SK-N-SH (cell line): ENCODE results near the gene GDF9. TPM values are rescaled to one million over a fixed set of nuclear protein-coding genes. Genes with fewer than 3 reads are reported as not detected.

Experiments
- CTCF ChIA-PET: fragments of 300-600, 350-600 bp; formaldehyde crosslinking; extraction: SDS; loops from one replicate; lab custom pipeline; 2021; lab: Yijun Ruan, JAX
- POLR2A ChIA-PET: fragments of 350-600 bp; sonication (Branson Sonifier 250); formaldehyde crosslinking; extraction: SDS; loops from one replicate; lab custom pipeline; 2020; ENCODE audit warnings: antibody characterized with exemption, inconsistent platforms; lab: Yijun Ruan, JAX
- DNase-seq: peaks from one replicate; pipeline ENCODE4 v3.0.0; 2012
- H2AFZ ChIP-seq: fragments of 200-600 bp; sonication (generic); 2 replicates; pipeline ENCODE4 v1.8.1; 2016; ENCODE audit warnings: antibody characterized with exemption, mild to moderate bottlenecking, low read depth
- H3F3A ChIP-seq: fragments of 200-600 bp; sonication (generic); replicated peaks from 2 replicates; pipeline ENCODE3; 2016; ENCODE audit warnings: antibody characterized with exemption, mild to moderate bottlenecking; ENCODE audit not compliant: insufficient read depth
- H3K27ac ChIP-seq, 2 experiments: fragments of 200-500 bp in 1 of 2; fragments of 200-600 bp in 1 of 2; sonication (Bioruptor generic) in 1 of 2; sonication (generic), shearing (Covaris generic) in 1 of 2; 2 replicates each; pipeline versions ENCODE4 v1.5.1 to v1.6.1; 2014 to 2016; ENCODE audit warnings: low read depth in 2 of 2, inconsistent platforms in 1 of 2, low read length in 1 of 2, mild to moderate bottlenecking in 1 of 2, mixed read lengths in 1 of 2
- H3K27me3 ChIP-seq: fragments of 200-600 bp; sonication (generic), shearing (Covaris generic); 2 replicates; pipeline ENCODE4 v1.6.1; 2016; ENCODE audit warnings: mixed run types; ENCODE audit not compliant: insufficient read depth
- H3K36me3 ChIP-seq, 2 experiments: fragments of 200-500 bp in 1 of 2; fragments of 200-600 bp in 1 of 2; sonication (Bioruptor generic) in 1 of 2; sonication (generic) in 1 of 2; replicated peaks in 1 of 2; 2 replicates each; pipeline versions ENCODE3 to v1.5.1; 2014 to 2016; ENCODE audit warnings: low read length in 1 of 2, mild to moderate bottlenecking in 1 of 2; ENCODE audit not compliant: insufficient read depth in 2 of 2, control insufficient read depth in 1 of 2
- H3K4me1 ChIP-seq, 2 experiments: fragments of 200-500 bp in 1 of 2; fragments of 200-600 bp in 1 of 2; sonication (Bioruptor generic) in 1 of 2; sonication (generic), shearing (Covaris generic) in 1 of 2; 2 replicates each; pipeline versions ENCODE4 v1.5.1 to v1.6.1; 2014 to 2016; ENCODE audit warnings: low read depth in 1 of 2, low read length in 1 of 2, mixed run types in 1 of 2; ENCODE audit not compliant: insufficient read depth in 2 of 2, control insufficient read depth in 1 of 2
- H3K4me2 ChIP-seq: fragments of 200-600 bp; sonication (generic), shearing (Covaris generic); 2 replicates; pipeline ENCODE4 v1.6.1; 2017; ENCODE audit warnings: mixed run types
- H3K4me3 ChIP-seq, 2 experiments: fragments of 200-500 bp in 1 of 2; fragments of 200-600 bp in 1 of 2; sonication (Bioruptor generic) in 1 of 2; sonication (generic), shearing (Covaris generic) in 1 of 2; 2 replicates each; pipeline versions ENCODE4 v1.5.1 to v1.8.1; 2014 to 2016; ENCODE audit warnings: low read depth in 2 of 2, inconsistent platforms in 1 of 2, low read length in 1 of 2, mild to moderate bottlenecking in 1 of 2, mixed read lengths in 1 of 2, moderate library complexity in 1 of 2
- H3K79me2 ChIP-seq: fragments of 200-600 bp; sonication (generic); 2 replicates; pipeline ENCODE4 v1.8.1; 2017; ENCODE audit warnings: mild to moderate bottlenecking; ENCODE audit not compliant: insufficient read depth
- H3K9ac ChIP-seq: fragments of 200-600 bp; sonication (generic); 2 replicates; pipeline ENCODE4 v1.6.1; 2017; ENCODE audit warnings: mixed run types
- H3K9me2 ChIP-seq: fragments of 200-600 bp; sonication (generic); 2 replicates; pipeline ENCODE4 v1.6.1; 2017; ENCODE audit warnings: mixed run types
- H3K9me3 ChIP-seq: fragments of 200-600 bp; sonication (generic); 2 replicates; pipeline ENCODE4 v1.6.1; 2017; ENCODE audit warnings: mixed run types, mild to moderate bottlenecking, moderate library complexity
- H4K20me1 ChIP-seq: fragments of 200-600 bp; sonication (generic); 2 replicates; pipeline ENCODE4 v1.6.1; 2017; ENCODE audit warnings: mild to moderate bottlenecking, mixed run types; ENCODE audit not compliant: insufficient read depth
- CHD2 ChIP-seq: fragments of 150-350 bp; IDR thresholded peaks from 2 replicates; pipeline ENCODE4 v1.6.1; 2018; ENCODE audit warnings: low read length; ENCODE audit not compliant: partially characterized antibody
- FOSL2 ChIP-seq: IDR thresholded peaks from 2 replicates; pipeline ENCODE4 v1.4.0; 2012; ENCODE audit warnings: low read depth, mild to moderate bottlenecking, moderate library complexity, borderline replicate concordance
- JUND ChIP-seq: IDR thresholded peaks from 2 replicates; pipeline ENCODE4 v1.4.0; 2012
- MEF2A ChIP-seq: IDR thresholded peaks from 2 replicates; pipeline ENCODE4 v1.4.0; 2012; ENCODE audit warnings: low read depth, borderline replicate concordance
- MXI1 ChIP-seq: IDR thresholded peaks from 2 replicates; pipeline ENCODE4 v1.6.1; 2012; ENCODE audit warnings: mild to moderate bottlenecking, low read depth, low read length, improper control_type of control experiment
- POLR2AphosphoS5 ChIP-seq: IDR thresholded peaks from 2 replicates; pipeline ENCODE4 v1.6.1; 2012; ENCODE audit warnings: low read depth, low read length
- RCOR1 ChIP-seq: fragments of 150-350 bp; IDR thresholded peaks from 2 replicates; pipeline ENCODE4 v1.6.1; 2017; ENCODE audit warnings: antibody characterized with exemption, low read length
- RXRA ChIP-seq: IDR thresholded peaks from 2 replicates; pipeline ENCODE4 v1.4.0; 2012; ENCODE audit warnings: low read depth, mild to moderate bottlenecking, borderline replicate concordance
- SIN3A ChIP-seq: IDR thresholded peaks from 2 replicates; pipeline ENCODE4 v1.6.1; 2012; ENCODE audit warnings: low read depth, mild to moderate bottlenecking, low read length, moderate library complexity, borderline replicate concordance
- SMC3 ChIP-seq: IDR thresholded peaks from 2 replicates; pipeline ENCODE4 v1.6.1; 2012; ENCODE audit warnings: low read depth, low read length, improper control_type of control experiment
- TEAD4 ChIP-seq: IDR thresholded peaks from 2 replicates; pipeline ENCODE4 v1.4.0; 2012; ENCODE audit warnings: mild to moderate bottlenecking, borderline replicate concordance; ENCODE audit not compliant: insufficient read depth
- YY1 ChIP-seq: IDR thresholded peaks from 2 replicates; pipeline ENCODE4 v1.4.0; 2012; ENCODE audit warnings: low read depth, mild to moderate bottlenecking
- WGBS: methylation state at CpG from one replicate; pipeline ENCODE4 v1.1.6; 2017; ENCODE audit warnings: low lambda C conversion rate; 5-methylcytosine and 5-hydroxymethylcytosine counted together
- polyA plus RNA-seq, 3 experiments: library from polyadenylated mRNA; depleted of rRNA; stranded (reverse); fragments of >200 nt; gene quantifications; 2 replicates each; pipeline ENCODE4 v1.2.3, GENCODE V29; 2012
- TF ChIP-seq, protein P1 (sequence below): fragments of 150-350 bp; IDR thresholded peaks from 2 replicates; pipeline ENCODE4 v1.6.1; 2017; ENCODE audit warnings: antibody characterized with exemption, low read length, low read depth, borderline replicate concordance
- TF ChIP-seq, protein P2 (sequence below): IDR thresholded peaks from 2 replicates; pipeline ENCODE4 v1.4.0; 2012; ENCODE audit warnings: low read depth, borderline replicate concordance
- TF ChIP-seq, protein P3 (sequence below): fragments of 150-350 bp; IDR thresholded peaks from 2 replicates; pipeline ENCODE4 v1.6.1; 2016; ENCODE audit warnings: mild to moderate bottlenecking, low read depth, low read length
- TF ChIP-seq, protein P4 (sequence below): IDR thresholded peaks from 2 replicates; pipeline ENCODE4 v1.4.0; 2012; ENCODE audit warnings: low read depth

The GDF9 gene
- polyA plus RNA-seq, 1 of the 3 experiments (the other 2 are of a cell fraction), result 0.82 TPM

DNA sequence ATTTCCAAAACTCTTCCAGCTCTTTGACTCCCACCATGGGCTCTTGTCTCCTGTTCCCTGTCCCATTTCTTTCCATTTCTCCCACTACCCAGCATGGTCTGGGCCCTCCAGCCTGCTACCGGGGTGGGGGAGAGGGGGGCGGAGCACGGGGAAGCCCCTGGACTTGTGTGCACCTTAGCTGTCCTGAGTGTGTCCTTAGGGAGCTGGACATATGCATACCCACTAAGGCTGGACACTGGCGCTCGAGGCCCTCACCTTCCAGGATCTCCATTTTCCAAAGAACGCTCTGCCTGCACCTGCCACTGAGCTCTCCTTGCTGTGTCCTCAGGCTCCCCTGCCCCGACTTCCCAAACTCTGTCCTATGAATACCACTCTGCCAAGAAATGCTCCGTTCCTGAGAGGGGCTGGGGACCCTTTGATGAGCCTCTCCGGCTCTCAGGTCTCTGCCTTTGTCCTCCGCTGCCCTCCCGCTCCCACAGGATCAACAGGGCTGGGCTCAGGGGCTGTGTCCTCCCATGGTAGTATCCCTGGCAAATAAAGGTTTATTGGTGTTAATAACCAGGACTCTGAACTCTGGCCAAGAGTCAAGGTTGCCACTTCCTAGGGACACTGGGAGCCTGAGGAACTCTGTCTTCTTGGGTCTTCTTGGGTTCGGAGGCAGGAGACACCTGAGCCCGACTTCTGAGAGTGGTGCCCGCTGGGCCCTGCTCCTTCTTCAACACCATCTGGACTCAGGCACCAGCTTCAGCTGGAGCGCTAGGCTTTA lies 35.0 kb downstream of the GDF9 start (continued):
- TF ChIP-seq MXI1 (no peak), JUND (no peak)
- TF ChIP-seq, protein P1, sequence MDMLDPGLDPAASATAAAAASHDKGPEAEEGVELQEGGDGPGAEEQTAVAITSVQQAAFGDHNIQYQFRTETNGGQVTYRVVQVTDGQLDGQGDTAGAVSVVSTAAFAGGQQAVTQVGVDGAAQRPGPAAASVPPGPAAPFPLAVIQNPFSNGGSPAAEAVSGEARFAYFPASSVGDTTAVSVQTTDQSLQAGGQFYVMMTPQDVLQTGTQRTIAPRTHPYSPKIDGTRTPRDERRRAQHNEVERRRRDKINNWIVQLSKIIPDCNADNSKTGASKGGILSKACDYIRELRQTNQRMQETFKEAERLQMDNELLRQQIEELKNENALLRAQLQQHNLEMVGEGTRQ, result no peak

DNA sequence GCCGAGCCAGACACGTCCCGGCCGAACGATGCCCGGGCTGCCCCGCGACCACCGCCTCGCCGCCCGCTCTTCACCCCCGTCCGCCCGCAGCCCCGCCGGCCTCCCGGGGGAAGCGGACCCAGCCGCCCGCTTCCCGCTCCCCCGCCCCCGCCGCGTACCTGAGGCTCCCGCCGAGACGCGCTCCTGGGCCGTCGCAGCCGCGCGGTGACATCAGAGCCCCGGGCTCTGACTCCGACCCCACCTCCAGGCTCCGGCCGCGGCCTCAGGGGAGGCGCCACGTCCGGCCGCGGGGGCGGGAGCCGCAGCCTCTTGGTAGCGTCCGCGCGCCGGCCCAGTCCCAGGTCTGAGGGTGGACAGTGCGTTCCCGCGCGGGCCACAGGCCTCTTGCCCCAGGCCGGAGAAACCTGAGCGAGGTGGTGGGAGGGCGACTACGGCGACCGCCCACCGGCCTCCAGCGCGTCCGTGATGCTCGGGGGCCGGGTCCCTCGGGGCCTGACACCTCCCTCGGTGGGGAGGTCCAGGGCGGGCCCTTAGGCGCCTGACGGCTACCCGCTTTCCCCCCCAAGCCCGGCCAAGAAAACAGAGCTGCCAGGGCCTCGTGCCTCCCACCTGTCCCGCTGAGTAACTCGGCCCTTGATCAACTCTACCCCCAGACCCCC lies 35.7 kb downstream of the GDF9 start, which contains the start of gene SHROOM1:
TSS of gene SHROOM1 (minus strand) at position 212 of the 659 bp plus-strand sequence. CDS start 4,507 bp downstream, outside the sequence.
- Histone ChIP-seq H3K4me1 (peaks cover 0 to 5% of the 10 kb centered on the region in 2 experiments; a peak in 1 of 4 replicates), H3K9me3 (no peaks in the 10 kb centered on the region), H3K4me2 (peak within 1 kb of the TSS; percentile 78), H4K20me1 (no peaks in the 10 kb centered on the region), H3F3A (no peaks in the 10 kb centered on the region), H3K79me2 (no peaks in the 10 kb centered on the region), H3K27ac (no peak within 1 kb of the TSS), H3K36me3 (no peaks in the 10 kb centered on the region), H3K27me3 (no peaks in the 10 kb centered on the region), H3K4me3 (peak within 1 kb of the TSS; percentile 65 to 71), H3K9me2 (no peaks in the 10 kb centered on the region), H3K9ac (peak within 1 kb of the TSS; percentile 74), H2AFZ (peak within 1 kb of the TSS; percentile 86)
- ChIA-PET CTCF (interaction anchor here (0.6 to 8.7 kb wide), 25 partner anchors 8 to 456 kb away, joined by 3 to 105 read pairs (median 6); partner anchors contain the start of genes CCNI2, GDF9, SOWAHA and UQCRQ), POLR2A (interaction anchor here (2.3 kb wide), 1 partner anchor 36 kb away, joined by 9 read pairs; the partner anchor contains the start of genes GDF9 and UQCRQ)
- DNase-seq, result peak; percentile 83
- no peak for TF ChIP-seq TEAD4
- TF ChIP-seq RXRA, result no peak
- 15% methylated on average over 21 of the region's 78 CpGs for WGBS

DNA sequence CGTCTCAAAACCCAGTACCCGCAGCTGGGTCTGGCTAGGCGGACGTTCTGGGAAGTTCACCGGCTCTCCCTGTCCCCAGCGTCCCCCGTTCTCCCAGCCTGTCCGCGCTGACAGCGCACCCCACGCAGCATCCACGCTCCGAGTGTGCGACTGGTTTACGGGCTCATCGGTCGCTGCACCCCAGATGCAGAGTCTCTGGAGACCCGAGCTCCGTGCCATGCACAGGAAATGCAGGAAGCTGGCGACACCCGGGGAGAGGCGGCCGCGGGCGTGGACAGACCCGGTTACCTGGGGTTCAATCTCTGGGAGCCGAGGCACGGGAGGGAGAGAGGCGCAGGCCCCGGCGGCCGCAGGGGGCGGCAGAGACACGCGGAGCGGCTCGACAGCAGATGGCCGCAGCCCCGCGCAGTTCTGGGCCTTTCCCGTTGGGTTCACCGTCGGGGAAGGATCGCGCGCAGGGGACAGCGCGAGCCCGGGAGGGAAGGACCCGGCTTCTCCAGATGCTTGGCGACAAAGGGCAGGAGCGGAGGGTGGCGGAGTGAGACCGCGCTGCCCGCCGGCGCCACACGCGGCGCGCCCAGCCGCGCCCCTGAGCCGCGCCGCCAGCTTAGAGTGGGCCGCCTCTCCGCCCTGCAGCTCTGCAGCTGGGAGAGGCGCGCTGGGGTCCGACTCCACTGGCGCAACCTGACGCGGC lies 36.4 kb downstream of the GDF9 start:
- ChIA-PET POLR2A (interaction anchor here (0.6 to 2.3 kb wide), 2 partner anchors 12 to 37 kb away, joined by 3 to 9 read pairs; partner anchors contain the start of genes GDF9 and UQCRQ), CTCF (interaction anchor here (0.6 to 8.7 kb wide), 34 partner anchors 8 to 630 kb away, joined by 3 to 105 read pairs (median 4); partner anchors contain the start of genes CCNI2, GDF9, SOWAHA and UQCRQ)
- H3K4me2 ChIP-seq, result peak overlapping the region; percentile 78
- H3K79me2 ChIP-seq, result no peaks in the 10 kb centered on the region
- peak overlapping the region; percentile 65 to 71 for H3K4me3 ChIP-seq
- no peaks in the 10 kb centered on the region for H3K9me3 ChIP-seq
- no peaks in the 10 kb centered on the region for H3K9me2 ChIP-seq
- H3K27me3 ChIP-seq, result no peaks in the 10 kb centered on the region
- H3K4me1 ChIP-seq, result peaks cover 0 to 5% of the 10 kb centered on the region in 2 experiments; a peak in 1 of 4 replicates
- DNase-seq, result peak; percentile 97
- no peak overlapping the region for H3K27ac ChIP-seq
- H3K9ac ChIP-seq, result peak overlapping the region; percentile 74
- no peaks in the 10 kb centered on the region for H3F3A ChIP-seq
- no peaks in the 10 kb centered on the region for H3K36me3 ChIP-seq
- peak overlapping the region; percentile 86 for H2AFZ ChIP-seq
- 9% methylated on average over 24 of the region's 75 CpGs for WGBS
- no peaks in the 10 kb centered on the region for H4K20me1 ChIP-seq
- TF ChIP-seq, protein P2, sequence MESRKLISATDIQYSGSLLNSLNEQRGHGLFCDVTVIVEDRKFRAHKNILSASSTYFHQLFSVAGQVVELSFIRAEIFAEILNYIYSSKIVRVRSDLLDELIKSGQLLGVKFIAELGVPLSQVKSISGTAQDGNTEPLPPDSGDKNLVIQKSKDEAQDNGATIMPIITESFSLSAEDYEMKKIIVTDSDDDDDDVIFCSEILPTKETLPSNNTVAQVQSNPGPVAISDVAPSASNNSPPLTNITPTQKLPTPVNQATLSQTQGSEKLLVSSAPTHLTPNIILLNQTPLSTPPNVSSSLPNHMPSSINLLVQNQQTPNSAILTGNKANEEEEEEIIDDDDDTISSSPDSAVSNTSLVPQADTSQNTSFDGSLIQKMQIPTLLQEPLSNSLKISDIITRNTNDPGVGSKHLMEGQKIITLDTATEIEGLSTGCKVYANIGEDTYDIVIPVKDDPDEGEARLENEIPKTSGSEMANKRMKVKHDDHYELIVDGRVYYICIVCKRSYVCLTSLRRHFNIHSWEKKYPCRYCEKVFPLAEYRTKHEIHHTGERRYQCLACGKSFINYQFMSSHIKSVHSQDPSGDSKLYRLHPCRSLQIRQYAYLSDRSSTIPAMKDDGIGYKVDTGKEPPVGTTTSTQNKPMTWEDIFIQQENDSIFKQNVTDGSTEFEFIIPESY, result no peak
- no peak for TF ChIP-seq FOSL2
- TF ChIP-seq SMC3, result peak; percentile 38; the same call in 1 of the 2 replicates
- no peak for TF ChIP-seq RXRA
- TF ChIP-seq, protein P3, sequence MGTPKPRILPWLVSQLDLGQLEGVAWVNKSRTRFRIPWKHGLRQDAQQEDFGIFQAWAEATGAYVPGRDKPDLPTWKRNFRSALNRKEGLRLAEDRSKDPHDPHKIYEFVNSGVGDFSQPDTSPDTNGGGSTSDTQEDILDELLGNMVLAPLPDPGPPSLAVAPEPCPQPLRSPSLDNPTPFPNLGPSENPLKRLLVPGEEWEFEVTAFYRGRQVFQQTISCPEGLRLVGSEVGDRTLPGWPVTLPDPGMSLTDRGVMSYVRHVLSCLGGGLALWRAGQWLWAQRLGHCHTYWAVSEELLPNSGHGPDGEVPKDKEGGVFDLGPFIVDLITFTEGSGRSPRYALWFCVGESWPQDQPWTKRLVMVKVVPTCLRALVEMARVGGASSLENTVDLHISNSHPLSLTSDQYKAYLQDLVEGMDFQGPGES, result no peak
- TF ChIP-seq RCOR1, result no peak
- TF ChIP-seq YY1, result 0 out of 2 replicates have a peak, but pooled peaks have one; percentile 64
- TF ChIP-seq MEF2A, result no peak
- TF ChIP-seq CHD2, result peak; percentile 16
- TF ChIP-seq, protein P4, sequence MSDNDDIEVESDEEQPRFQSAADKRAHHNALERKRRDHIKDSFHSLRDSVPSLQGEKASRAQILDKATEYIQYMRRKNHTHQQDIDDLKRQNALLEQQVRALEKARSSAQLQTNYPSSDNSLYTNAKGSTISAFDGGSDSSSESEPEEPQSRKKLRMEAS, result peak; percentile 77
- 0 out of 2 replicates have a peak, but pooled peaks have one; percentile 23 for TF ChIP-seq SIN3A
- TF ChIP-seq POLR2AphosphoS5, result no peak
